Keratinocyte (primary cell): ENCODE data around the gene LSM14B.

Source experiments
- EZH2 ChIP-seq: IDR thresholded peaks from one replicate; pipeline ENCODE4 v1.6.1; 2012; ENCODE audit warnings: inconsistent platforms, mild to moderate bottlenecking, low read length, moderate library complexity
- TF ChIP-seq, protein P1 (sequence below), 3 experiments: IDR thresholded peaks in 1 of 3; conservative IDR thresholded peaks in 1 of 3; optimal IDR thresholded peaks in 1 of 3; 2 replicates in 2 of 3; 3 replicates in 1 of 3; pipeline versions ENCODE3 to v1.5.1; 2011; ENCODE audit warnings: low read length in 3 of 3, mild to moderate bottlenecking in 3 of 3, moderate library complexity in 2 of 3, control low read depth in 1 of 3, inconsistent platforms in 1 of 3; ENCODE audit not compliant: insufficient read depth in 2 of 3; ENCODE audit errors: extremely low read depth in 1 of 3

DNA sequence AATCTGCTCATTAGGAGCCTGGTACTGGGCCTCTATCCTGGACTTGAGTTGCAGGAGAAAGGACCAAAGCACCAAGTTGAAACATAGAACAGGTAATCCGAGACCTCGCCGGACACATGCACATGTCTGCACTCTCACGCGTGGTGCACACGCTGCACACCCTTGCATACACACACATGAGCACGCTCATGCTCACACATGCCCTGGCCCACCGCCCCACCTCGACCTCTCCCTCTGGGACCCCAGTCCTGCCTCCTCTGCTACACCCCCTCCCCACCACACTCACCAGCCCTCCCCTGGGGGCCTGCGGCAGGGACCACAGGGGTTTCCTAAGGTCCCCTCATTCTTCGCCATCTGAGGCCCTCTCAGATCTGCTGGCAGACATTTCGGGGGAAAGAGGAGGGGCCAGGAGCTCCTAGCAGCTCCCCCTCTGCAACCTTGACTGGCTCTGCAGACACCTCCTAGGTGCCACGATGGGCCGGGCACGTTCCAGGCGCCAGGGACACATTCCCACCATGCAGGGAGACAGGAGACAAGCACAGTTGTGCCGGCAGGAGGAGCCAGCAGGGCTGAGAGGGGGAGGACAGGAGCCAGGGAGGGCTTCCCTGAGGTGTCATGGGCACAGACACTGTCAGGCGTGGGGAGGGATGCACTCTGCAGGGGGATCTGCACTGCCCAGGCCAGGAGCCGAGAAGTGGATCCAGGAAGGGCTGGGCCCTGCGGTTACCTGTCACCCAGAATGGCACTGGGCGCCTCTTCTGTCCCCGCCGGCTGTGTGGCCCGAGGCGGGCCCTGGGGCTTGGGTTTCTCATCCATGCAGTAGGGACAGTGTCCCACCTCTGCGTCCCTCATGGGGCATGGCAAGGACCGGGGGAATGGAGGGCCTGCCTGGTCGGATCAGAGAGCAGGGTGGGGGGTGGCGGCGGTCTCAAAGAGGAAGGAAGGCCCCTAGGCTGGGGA, 25.6 kb upstream of the LSM14B start:
- TF ChIP-seq, protein P1, sequence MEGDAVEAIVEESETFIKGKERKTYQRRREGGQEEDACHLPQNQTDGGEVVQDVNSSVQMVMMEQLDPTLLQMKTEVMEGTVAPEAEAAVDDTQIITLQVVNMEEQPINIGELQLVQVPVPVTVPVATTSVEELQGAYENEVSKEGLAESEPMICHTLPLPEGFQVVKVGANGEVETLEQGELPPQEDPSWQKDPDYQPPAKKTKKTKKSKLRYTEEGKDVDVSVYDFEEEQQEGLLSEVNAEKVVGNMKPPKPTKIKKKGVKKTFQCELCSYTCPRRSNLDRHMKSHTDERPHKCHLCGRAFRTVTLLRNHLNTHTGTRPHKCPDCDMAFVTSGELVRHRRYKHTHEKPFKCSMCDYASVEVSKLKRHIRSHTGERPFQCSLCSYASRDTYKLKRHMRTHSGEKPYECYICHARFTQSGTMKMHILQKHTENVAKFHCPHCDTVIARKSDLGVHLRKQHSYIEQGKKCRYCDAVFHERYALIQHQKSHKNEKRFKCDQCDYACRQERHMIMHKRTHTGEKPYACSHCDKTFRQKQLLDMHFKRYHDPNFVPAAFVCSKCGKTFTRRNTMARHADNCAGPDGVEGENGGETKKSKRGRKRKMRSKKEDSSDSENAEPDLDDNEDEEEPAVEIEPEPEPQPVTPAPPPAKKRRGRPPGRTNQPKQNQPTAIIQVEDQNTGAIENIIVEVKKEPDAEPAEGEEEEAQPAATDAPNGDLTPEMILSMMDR (optimal IDR thresholded peaks at IDR 0.05 in 1 of 3, IDR thresholded peaks at IDR 0.05 in 1 of 3, conservative IDR thresholded peaks at IDR 0.05 in 1 of 3; ENCODE audit: extremely low read depth in 1 of 3, insufficient read depth in 2 of 3, low read length in 3 of 3): no peak
- TF ChIP-seq EZH2: no peak
